HepG2 (cell line): Measurements from ENCODE around the gene THEM4. TPM values are rescaled to one million over a fixed set of nuclear protein-coding genes. Genes with fewer than 3 reads are reported as not detected.

Experiments used
- ADNP ChIP-seq: sonication (generic); formaldehyde crosslinking; IDR thresholded peaks from 2 replicates; pipeline ENCODE4 v1.4.0; 2020; ENCODE audit warnings: missing genetic modification reagents
- DNMT1 ChIP-seq: sonication (generic); formaldehyde crosslinking; IDR thresholded peaks from 2 replicates; pipeline ENCODE4 v1.5.1; 2020; ENCODE audit warnings: mild to moderate bottlenecking, missing genetic modification reagents
- GFI1 ChIP-seq: sonication (generic); formaldehyde crosslinking; IDR thresholded peaks from 2 replicates; pipeline ENCODE4 v1.5.0; 2020; ENCODE audit warnings: missing genetic modification reagents, mild to moderate bottlenecking, borderline replicate concordance
- KLF15 ChIP-seq: sonication (generic); formaldehyde crosslinking; IDR thresholded peaks from 2 replicates; pipeline ENCODE4 v1.8.1; 2023; ENCODE audit warnings: borderline replicate concordance, mild to moderate bottlenecking, inconsistent platforms, missing genetic modification reagents, mixed read lengths
- MAFG ChIP-seq: sonication (generic); formaldehyde crosslinking; IDR thresholded peaks from 2 replicates; pipeline ENCODE4 v1.5.1; 2020; ENCODE audit warnings: mild to moderate bottlenecking, missing genetic modification reagents
- TBP ChIP-seq: sonication (generic); formaldehyde crosslinking; IDR thresholded peaks from 2 replicates; pipeline ENCODE4 v1.5.0; 2020; ENCODE audit warnings: missing genetic modification reagents
- TEAD2 ChIP-seq: sonication (generic); formaldehyde crosslinking; IDR thresholded peaks from 2 replicates; pipeline ENCODE4 v1.9.0; 2021; ENCODE audit warnings: missing genetic modification reagents
- YY1 ChIP-seq: IDR thresholded peaks from 2 replicates; pipeline ENCODE4 v1.6.1; 2011; ENCODE audit warnings: low read length, low read depth, moderate library complexity, mild to moderate bottlenecking; ENCODE audit not compliant: insufficient read depth, insufficient replicate concordance
- ZEB1 ChIP-seq: IDR thresholded peaks from 2 replicates; pipeline ENCODE4 v1.6.1; 2012; ENCODE audit warnings: mild to moderate bottlenecking, low read depth, inconsistent platforms; ENCODE audit not compliant: insufficient replicate concordance
- polyA plus RNA-seq, 8 experiments: library from polyadenylated mRNA; depleted of rRNA in 3 of 8; stranded (reverse) in 7 of 8; unstranded in 1 of 8; fragments of >200 nt; fragmentation: Illumina TruSeq in 4 of 8; extraction: Trizol in 4 of 8; gene quantifications; 2 replicates each; pipeline versions ENCODE4 v1.2.1 to v1.2.3, GENCODE V29; 2011 to 2016; ENCODE audit warnings: low read depth in 4 of 8, missing spikeins in 1 of 8, mixed read lengths in 1 of 8; ENCODE audit not compliant: insufficient read depth in 1 of 8
- total RNA-seq, 5 experiments: library from RNA; depleted of rRNA; stranded (reverse); fragments of >200 nt; fragmentation: Illumina TruSeq; extraction: Trizol; gene quantifications; 2 replicates each; pipeline ENCODE4 v1.2.3, GENCODE V29; 2016; ENCODE audit warnings: low read depth in 1 of 5
- TF ChIP-seq, protein P1 (sequence below): sonication (generic); formaldehyde crosslinking; IDR thresholded peaks from 2 replicates; pipeline ENCODE4 v1.5.0; 2020; ENCODE audit warnings: mild to moderate bottlenecking, missing genetic modification reagents
- TF ChIP-seq, protein P2 (sequence below): sonication (generic); formaldehyde crosslinking; IDR thresholded peaks from 2 replicates; pipeline ENCODE4 v1.9.0; 2021; ENCODE audit warnings: missing genetic modification reagents, mild to moderate bottlenecking, borderline replicate concordance
- TF ChIP-seq, protein P3 (sequence below): sonication (generic); formaldehyde crosslinking; IDR thresholded peaks from 2 replicates; pipeline ENCODE4 v1.9.0; 2022; ENCODE audit warnings: missing genetic modification reagents, mild to moderate bottlenecking, borderline replicate concordance

THEM4 gene
- total and polyA plus RNA-seq, 2 of the 13 experiments (the other 11 are each of a cell fraction or from before 2014, with no cell fraction given): 10.9 to 13.9 TPM

DNA sequence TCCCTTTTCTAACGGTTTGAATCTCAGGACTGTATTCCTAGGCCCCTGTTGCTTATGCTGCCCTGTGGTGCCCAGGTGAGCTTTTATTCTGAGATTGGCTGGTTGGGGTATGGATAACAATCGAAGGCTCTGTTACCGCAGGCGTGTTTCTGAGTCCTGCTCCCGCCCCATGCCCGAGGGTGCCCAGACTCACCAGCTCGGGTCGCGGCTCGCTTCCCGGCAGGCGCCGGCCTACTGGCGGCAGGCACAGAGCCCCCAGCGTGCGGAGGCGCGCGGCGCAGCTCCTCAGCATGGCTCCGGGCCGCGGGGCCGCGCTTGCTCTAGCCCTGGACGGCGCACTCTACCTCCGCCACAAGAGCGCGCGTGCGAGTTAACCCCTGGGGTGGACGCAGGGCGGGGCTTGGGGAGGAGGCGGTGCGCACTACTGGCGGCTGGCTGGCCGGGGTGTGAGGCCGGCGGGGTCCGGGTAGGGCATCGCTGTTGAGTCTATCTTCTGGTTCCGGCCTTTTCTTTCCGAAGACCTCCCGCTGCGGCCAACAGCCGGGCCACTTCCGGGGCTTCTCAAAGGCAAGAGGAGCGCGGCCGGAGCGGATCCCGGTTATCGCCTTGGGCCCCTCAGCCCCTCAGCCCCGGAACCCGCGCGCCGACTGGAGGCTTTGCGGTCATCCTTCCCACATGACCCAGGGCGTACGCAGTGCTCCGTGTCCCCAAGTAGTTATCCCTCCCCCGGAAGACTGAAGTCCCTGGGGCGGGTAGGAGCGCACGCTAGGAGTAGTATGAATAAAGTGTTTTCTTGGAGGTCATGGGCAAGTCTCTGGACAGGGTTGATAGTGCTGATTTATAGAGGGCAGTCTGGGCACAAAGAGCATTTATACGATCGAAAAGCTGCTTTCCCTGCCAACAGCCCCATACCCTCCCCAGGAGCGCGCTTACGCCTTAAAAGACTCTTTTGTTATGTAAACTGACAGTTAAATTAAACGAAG lies at the start of gene THEM4 (continued):
- TF ChIP-seq TEAD2 (CRISPR knock-in tag) (no peak), DNMT1 (CRISPR knock-in tag) (peak; percentile 93), GFI1 (CRISPR knock-in tag) (peak; percentile 46; the same call in 1 of the 2 replicates), ADNP (CRISPR knock-in tag) (no peak), YY1 (peak; percentile 84), KLF15 (peak; percentile 66; the same call in 1 of the 2 replicates), ZEB1 (no peak), MAFG (CRISPR knock-in tag) (no peak), TBP (CRISPR knock-in tag) (no peak)
- TF ChIP-seq, protein P1, sequence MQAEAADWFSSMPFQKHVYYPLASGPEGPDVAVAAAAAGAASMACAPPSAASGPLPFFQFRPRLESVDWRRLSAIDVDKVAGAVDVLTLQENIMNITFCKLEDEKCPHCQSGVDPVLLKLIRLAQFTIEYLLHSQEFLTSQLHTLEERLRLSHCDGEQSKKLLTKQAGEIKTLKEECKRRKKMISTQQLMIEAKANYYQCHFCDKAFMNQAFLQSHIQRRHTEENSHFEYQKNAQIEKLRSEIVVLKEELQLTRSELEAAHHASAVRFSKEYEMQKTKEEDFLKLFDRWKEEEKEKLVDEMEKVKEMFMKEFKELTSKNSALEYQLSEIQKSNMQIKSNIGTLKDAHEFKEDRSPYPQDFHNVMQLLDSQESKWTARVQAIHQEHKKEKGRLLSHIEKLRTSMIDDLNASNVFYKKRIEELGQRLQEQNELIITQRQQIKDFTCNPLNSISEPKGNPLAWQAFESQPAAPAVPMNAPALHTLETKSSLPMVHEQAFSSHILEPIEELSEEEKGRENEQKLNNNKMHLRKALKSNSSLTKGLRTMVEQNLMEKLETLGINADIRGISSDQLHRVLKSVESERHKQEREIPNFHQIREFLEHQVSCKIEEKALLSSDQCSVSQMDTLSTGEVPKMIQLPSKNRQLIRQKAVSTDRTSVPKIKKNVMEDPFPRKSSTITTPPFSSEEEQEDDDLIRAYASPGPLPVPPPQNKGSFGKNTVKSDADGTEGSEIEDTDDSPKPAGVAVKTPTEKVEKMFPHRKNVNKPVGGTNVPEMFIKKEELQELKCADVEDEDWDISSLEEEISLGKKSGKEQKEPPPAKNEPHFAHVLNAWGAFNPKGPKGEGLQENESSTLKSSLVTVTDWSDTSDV (CRISPR knock-in tag): no peak
- TF ChIP-seq, protein P2, sequence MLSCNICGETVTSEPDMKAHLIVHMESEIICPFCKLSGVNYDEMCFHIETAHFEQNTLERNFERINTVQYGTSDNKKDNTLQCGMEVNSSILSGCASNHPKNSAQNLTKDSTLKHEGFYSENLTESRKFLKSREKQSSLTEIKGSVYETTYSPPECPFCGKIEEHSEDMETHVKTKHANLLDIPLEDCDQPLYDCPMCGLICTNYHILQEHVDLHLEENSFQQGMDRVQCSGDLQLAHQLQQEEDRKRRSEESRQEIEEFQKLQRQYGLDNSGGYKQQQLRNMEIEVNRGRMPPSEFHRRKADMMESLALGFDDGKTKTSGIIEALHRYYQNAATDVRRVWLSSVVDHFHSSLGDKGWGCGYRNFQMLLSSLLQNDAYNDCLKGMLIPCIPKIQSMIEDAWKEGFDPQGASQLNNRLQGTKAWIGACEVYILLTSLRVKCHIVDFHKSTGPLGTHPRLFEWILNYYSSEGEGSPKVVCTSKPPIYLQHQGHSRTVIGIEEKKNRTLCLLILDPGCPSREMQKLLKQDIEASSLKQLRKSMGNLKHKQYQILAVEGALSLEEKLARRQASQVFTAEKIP: peak; percentile 25; the same call in 1 of the 2 replicates
- TF ChIP-seq, protein P3, sequence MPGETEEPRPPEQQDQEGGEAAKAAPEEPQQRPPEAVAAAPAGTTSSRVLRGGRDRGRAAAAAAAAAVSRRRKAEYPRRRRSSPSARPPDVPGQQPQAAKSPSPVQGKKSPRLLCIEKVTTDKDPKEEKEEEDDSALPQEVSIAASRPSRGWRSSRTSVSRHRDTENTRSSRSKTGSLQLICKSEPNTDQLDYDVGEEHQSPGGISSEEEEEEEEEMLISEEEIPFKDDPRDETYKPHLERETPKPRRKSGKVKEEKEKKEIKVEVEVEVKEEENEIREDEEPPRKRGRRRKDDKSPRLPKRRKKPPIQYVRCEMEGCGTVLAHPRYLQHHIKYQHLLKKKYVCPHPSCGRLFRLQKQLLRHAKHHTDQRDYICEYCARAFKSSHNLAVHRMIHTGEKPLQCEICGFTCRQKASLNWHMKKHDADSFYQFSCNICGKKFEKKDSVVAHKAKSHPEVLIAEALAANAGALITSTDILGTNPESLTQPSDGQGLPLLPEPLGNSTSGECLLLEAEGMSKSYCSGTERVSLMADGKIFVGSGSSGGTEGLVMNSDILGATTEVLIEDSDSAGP (CRISPR knock-in tag): peak; percentile 90
